ENCODE data around the gene IQUB. TPM values are rescaled to one million over a fixed set of nuclear protein-coding genes. Genes with fewer than 3 reads are reported as not detected.

The IQUB gene
- total RNA-seq, 2 experiments from 2014 or later, result not detected

GRCh38 chr7:123494193-123494796 lies 40.1 kb downstream of the IQUB start:
- H3K9me3 ChIP-seq (ENCODE audit: control insufficient read depth in 1 of 2, insufficient read depth in 1 of 2, low read length in 2 of 2), result no peaks in the 10 kb centered on the region
- H3K36me3 ChIP-seq (ENCODE audit: insufficient read depth, low read length), result no peaks in the 10 kb centered on the region
- intact Hi-C loops (cut with DNase I, micrococcal nuclease), result loop anchor here (1.0 to 10.0 kb wide), 6 partner anchors 43 to 1361 kb away; no protein-coding TSS in a partner anchor
- Mint-ChIP-seq H3K9me3 (no peaks in the 10 kb centered on the region), H3K4me3 (no peak overlapping the region), H3K36me3 (ENCODE audit: low read depth) (no peaks in the 10 kb centered on the region), H3K27ac (no peak overlapping the region), H3K4me1 (ENCODE audit: low read depth) (no peaks in the 10 kb centered on the region), H3K27me3 (peaks cover 27% of the 10 kb centered on the region)
- CTCF ChIA-PET, result interaction anchor here (0.8 to 1.2 kb wide), 6 partner anchors 13 to 377 kb away, joined by 3 to 12 read pairs (median 4); partner anchors contain the start of genes IQUB and NDUFA5
- H3K4me1 ChIP-seq (ENCODE audit: insufficient read depth, low read length), result no peaks in the 10 kb centered on the region
- H3K27me3 ChIP-seq (ENCODE audit: control insufficient read depth in 1 of 2, insufficient read depth in 2 of 2, low read length in 2 of 2), result peaks cover 0 to 5% of the 10 kb centered on the region in 2 experiments
- no peak overlapping the region for H3K4me3 ChIP-seq (ENCODE audit: low read length)
- H3K27ac ChIP-seq (ENCODE audit: low read depth in 1 of 2, low read length in 2 of 2), result no peak overlapping the region
- DNase-seq, result peak in 9 of 14 experiments; percentile 1 to 68 (median 17)
- POLR2A ChIA-PET, result interaction anchor here (0.6 to 1.1 kb wide), 3 partner anchors 41 to 58 kb away, joined by 3 to 4 read pairs (median 4); no protein-coding TSS in a partner anchor
- TF ChIP-seq, protein P1, sequence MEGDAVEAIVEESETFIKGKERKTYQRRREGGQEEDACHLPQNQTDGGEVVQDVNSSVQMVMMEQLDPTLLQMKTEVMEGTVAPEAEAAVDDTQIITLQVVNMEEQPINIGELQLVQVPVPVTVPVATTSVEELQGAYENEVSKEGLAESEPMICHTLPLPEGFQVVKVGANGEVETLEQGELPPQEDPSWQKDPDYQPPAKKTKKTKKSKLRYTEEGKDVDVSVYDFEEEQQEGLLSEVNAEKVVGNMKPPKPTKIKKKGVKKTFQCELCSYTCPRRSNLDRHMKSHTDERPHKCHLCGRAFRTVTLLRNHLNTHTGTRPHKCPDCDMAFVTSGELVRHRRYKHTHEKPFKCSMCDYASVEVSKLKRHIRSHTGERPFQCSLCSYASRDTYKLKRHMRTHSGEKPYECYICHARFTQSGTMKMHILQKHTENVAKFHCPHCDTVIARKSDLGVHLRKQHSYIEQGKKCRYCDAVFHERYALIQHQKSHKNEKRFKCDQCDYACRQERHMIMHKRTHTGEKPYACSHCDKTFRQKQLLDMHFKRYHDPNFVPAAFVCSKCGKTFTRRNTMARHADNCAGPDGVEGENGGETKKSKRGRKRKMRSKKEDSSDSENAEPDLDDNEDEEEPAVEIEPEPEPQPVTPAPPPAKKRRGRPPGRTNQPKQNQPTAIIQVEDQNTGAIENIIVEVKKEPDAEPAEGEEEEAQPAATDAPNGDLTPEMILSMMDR (IDR thresholded peaks at IDR 0.05), result peak; percentile 86
- ATAC-seq (ENCODE audit: poor library complexity), result no peak

DNA sequence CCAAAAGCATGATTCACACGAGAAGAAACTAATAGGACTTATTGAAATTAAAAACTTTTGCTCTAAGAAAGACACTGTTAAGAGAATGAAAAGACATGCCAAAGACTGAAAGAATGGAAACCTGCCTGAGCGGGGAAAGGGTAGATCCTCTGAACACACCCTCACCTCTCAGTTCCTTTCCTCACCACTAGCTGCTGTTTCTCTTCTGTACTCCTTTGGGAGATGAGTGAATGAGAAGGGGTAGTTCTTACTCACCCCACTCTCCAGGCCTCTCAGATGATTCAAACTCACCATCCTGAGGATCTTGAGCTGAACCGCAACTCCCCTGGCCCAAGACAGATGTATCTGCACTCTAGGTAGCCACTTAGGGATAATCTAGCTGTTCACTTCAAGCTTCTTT lies 41.9 kb downstream of the IQUB start:
- H3K4me3 Mint-ChIP-seq, result no peak overlapping the region
- peaks cover 19% of the 10 kb centered on the region for H3K27me3 Mint-ChIP-seq
- H3K36me3 ChIP-seq (ENCODE audit: insufficient read depth, low read length), result no peaks in the 10 kb centered on the region
- intact Hi-C loops (cut with DNase I, micrococcal nuclease), result loop anchor here (2.0 to 10.0 kb wide), 3 partner anchors 46 to 1362 kb away; no protein-coding TSS in a partner anchor
- H3K36me3 Mint-ChIP-seq (ENCODE audit: low read depth), result no peaks in the 10 kb centered on the region
- no peaks in the 10 kb centered on the region for H3K9me3 Mint-ChIP-seq
- TF ChIP-seq, protein P1 (IDR thresholded peaks at IDR 0.05), result no peak
- H3K27me3 ChIP-seq (ENCODE audit: control insufficient read depth in 1 of 2, insufficient read depth in 2 of 2, low read length in 2 of 2), result peaks cover 4 to 5% of the 10 kb centered on the region in 2 experiments
- POLR2A ChIA-PET, result no interaction called here
- CTCF ChIA-PET, result interaction anchor here (1.3 kb wide), 1 partner anchor 47 kb away, joined by 3 read pairs; no protein-coding TSS in a partner anchor
- H3K4me1 Mint-ChIP-seq (ENCODE audit: low read depth), result no peaks in the 10 kb centered on the region
- H3K27ac ChIP-seq (ENCODE audit: low read depth in 1 of 2, low read length in 2 of 2), result no peak overlapping the region
- H3K27ac Mint-ChIP-seq, result no peak overlapping the region
- no peak overlapping the region for H3K4me3 ChIP-seq (ENCODE audit: low read length)
- no peaks in the 10 kb centered on the region for H3K4me1 ChIP-seq (ENCODE audit: insufficient read depth, low read length)
- ATAC-seq (ENCODE audit: poor library complexity) (no peak), DNase-seq (no peak)
- H3K9me3 ChIP-seq (ENCODE audit: control insufficient read depth in 1 of 2, insufficient read depth in 1 of 2, low read length in 2 of 2), result no peaks in the 10 kb centered on the region

DNA sequence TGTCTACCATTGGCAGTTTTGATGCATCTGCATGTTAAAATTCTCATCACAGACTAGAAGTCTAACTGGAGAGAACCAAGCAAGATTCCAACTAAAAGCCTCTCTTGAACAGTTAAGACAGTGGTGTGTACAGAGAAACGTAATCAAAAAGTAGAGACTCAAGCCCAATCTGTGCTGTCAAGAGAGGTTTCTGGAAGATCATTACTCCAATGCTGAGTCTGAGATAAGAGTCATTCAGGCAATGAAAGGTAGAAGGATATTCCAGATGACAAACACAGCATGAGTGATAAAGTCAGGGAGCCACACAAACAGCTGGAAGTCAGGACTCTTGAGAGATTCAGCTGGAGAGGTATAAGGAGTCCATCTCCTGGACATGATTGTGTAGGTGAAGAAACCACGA lies 48.7 kb downstream of the IQUB start:
- no peaks in the 10 kb centered on the region for H3K4me1 ChIP-seq (ENCODE audit: insufficient read depth, low read length)
- ChIA-PET CTCF (no interaction called here), POLR2A (no interaction called here)
- intact Hi-C loops (cut with DNase I, micrococcal nuclease), result no loop called here
- H3K4me3 ChIP-seq (ENCODE audit: low read length), result no peak overlapping the region
- H3K27ac ChIP-seq (ENCODE audit: low read depth in 1 of 2, low read length in 2 of 2), result no peak overlapping the region
- Mint-ChIP-seq H3K9me3 (no peaks in the 10 kb centered on the region), H3K27me3 (peaks cover 43% of the 10 kb centered on the region), H3K27ac (no peak overlapping the region), H3K4me1 (ENCODE audit: low read depth) (no peaks in the 10 kb centered on the region), H3K4me3 (no peak overlapping the region), H3K36me3 (ENCODE audit: low read depth) (no peaks in the 10 kb centered on the region)
- H3K27me3 ChIP-seq (ENCODE audit: control insufficient read depth in 1 of 2, insufficient read depth in 2 of 2, low read length in 2 of 2), result peaks cover 4 to 8% of the 10 kb centered on the region in 2 experiments
- no peaks in the 10 kb centered on the region for H3K9me3 ChIP-seq (ENCODE audit: control insufficient read depth in 1 of 2, insufficient read depth in 1 of 2, low read length in 2 of 2)
- ATAC-seq (ENCODE audit: poor library complexity), result no peak
- no peaks in the 10 kb centered on the region for H3K36me3 ChIP-seq (ENCODE audit: insufficient read depth, low read length)
- no peak for DNase-seq
- TF ChIP-seq, protein P1 (IDR thresholded peaks at IDR 0.05), result no peak
